PC-3 (cell line): ENCODE measurements around the gene SDK2. TPM values are rescaled to one million over a fixed set of nuclear protein-coding genes. Genes with fewer than 3 reads are reported as not detected.

Source experiments
- ATAC-seq: fragments of 200-7000 bp; cut with Tn5 transposase; 2 replicates; pipeline ENCODE4 v1.9.1; 2020; ENCODE audit warnings: mild to moderate bottlenecking, moderate library complexity
- BruUV-seq: library from RNA; stranded (reverse); fragments of 400-500 nt; replicated peaks from 2 replicates; lab custom pipeline; 2021; lab: Mats Ljungman, UMichigan
- CTCF ChIA-PET: fragments of 300-600 bp; sonication (Branson Sonifier 250); formaldehyde crosslinking; loops from one replicate; lab custom pipeline; 2022; ENCODE audit warnings: antibody characterized with exemption; lab: Charles Lee
- POLR2A ChIA-PET: fragments of 300-600 bp; sonication (Branson Sonifier 250); formaldehyde crosslinking; loops from one replicate; lab custom pipeline; 2022; ENCODE audit warnings: antibody characterized with exemption; ENCODE audit not compliant: unreplicated experiment; lab: Charles Lee
- DNase-seq: peaks from one replicate; pipeline ENCODE4 v3.0.0-alpha.2; 2015
- H2AFZ ChIP-seq: fragments of 300-600 bp; sonication (generic); 2 replicates; pipeline ENCODE4 v1.6.0; 2016; ENCODE audit warnings: antibody characterized with exemption, low read length
- H3F3A ChIP-seq: fragments of 300-600 bp; sonication (generic); one replicate; pipeline ENCODE4 v1.6.0; 2017; ENCODE audit warnings: antibody characterized with exemption, low read length, control low read depth, mild to moderate bottlenecking; ENCODE audit not compliant: unreplicated experiment
- H3K27ac ChIP-seq: fragments of 300-600 bp; sonication (generic); 2 replicates; pipeline ENCODE4 v1.5.1; 2016; ENCODE audit warnings: mild to moderate bottlenecking, low read length
- H3K27me3 ChIP-seq: fragments of 300-600 bp; sonication (generic); 2 replicates; pipeline ENCODE4 v1.6.1; 2016; ENCODE audit warnings: low read length, mixed read lengths
- H3K36me3 ChIP-seq: fragments of 300-600 bp; sonication (generic); 2 replicates; pipeline ENCODE4 v1.6.1; 2016; ENCODE audit warnings: low read depth, mixed run types, low read length, mixed read lengths
- H3K4me1 ChIP-seq: fragments of 300-600 bp; sonication (generic); 2 replicates; pipeline ENCODE4 v1.5.1; 2016; ENCODE audit warnings: low read length; ENCODE audit not compliant: insufficient read depth
- H3K4me2 ChIP-seq: fragments of 300-600 bp; sonication (generic); 2 replicates; pipeline ENCODE4 v1.6.0; 2016; ENCODE audit warnings: low read length
- H3K4me3 ChIP-seq: fragments of 300-600 bp; sonication (generic); 2 replicates; pipeline ENCODE4 v1.5.1; 2016; ENCODE audit warnings: mild to moderate bottlenecking, low read length, mixed read lengths
- H3K79me2 ChIP-seq: fragments of 300-600 bp; sonication (generic); 2 replicates; pipeline ENCODE4 v1.6.1; 2017; ENCODE audit warnings: low read length, mixed read lengths
- H3K9ac ChIP-seq: fragments of 300-600 bp; sonication (generic); 2 replicates; pipeline ENCODE4 v1.6.0; 2016; ENCODE audit warnings: mild to moderate bottlenecking, low read length
- H3K9me2 ChIP-seq: fragments of 300-600 bp; sonication (generic); replicated peaks from 2 replicates; pipeline ENCODE4 v1.6.1; 2016; ENCODE audit warnings: mixed run types, low read length, mixed read lengths
- H3K9me3 ChIP-seq: fragments of 300-600 bp; sonication (generic); 2 replicates; pipeline ENCODE4 v1.6.1; 2016; ENCODE audit warnings: low read length, mixed read lengths
- H4K20me1 ChIP-seq: fragments of 300-600 bp; sonication (generic); 2 replicates; pipeline ENCODE4 v1.6.1; 2016; ENCODE audit warnings: low read length, mixed read lengths
- CTCF ChIP-seq: fragments of 300-600 bp; sonication (generic); conservative IDR thresholded peaks from 2 replicates; pipeline ENCODE4 v1.5.1; 2017; ENCODE audit warnings: antibody characterized with exemption, low read depth, mild to moderate bottlenecking, low read length
- EZH2 ChIP-seq: fragments of 300-600 bp; sonication (generic); IDR thresholded peaks from one replicate; pipeline ENCODE4 v1.6.1; 2017; ENCODE audit warnings: antibody characterized with exemption, mild to moderate bottlenecking, low read length; ENCODE audit not compliant: unreplicated experiment
- EZH2phosphoT487 ChIP-seq: fragments of 300-600 bp; sonication (generic); IDR thresholded peaks from 2 replicates; pipeline ENCODE4 v1.6.1; 2018; ENCODE audit warnings: mild to moderate bottlenecking, antibody characterized with exemption, low read length, borderline replicate concordance
- intact Hi-C: fragments of 100-400 bp; cut with micrococcal nuclease; formaldehyde crosslinking; loops from 2 replicates; pipeline ENCODE4 v1.9.0; 2023
- total RNA-seq: library from RNA; depleted of rRNA; stranded (reverse); fragments of >200 nt; gene quantifications from 2 replicates; pipeline ENCODE4 v1.2.3, GENCODE V29; 2014

Gene SDK2
- total RNA-seq, 1 experiment from 2014 or later = 0.07 TPM

- ATAC-seq (no peak), DNase-seq (no peak)
- intact Hi-C loops = no loop called here
- ChIA-PET CTCF (interaction anchor here (0.5 kb wide), 1 partner anchor 163 kb away, joined by 4 read pairs; no protein-coding TSS in a partner anchor), POLR2A (no interaction called here)
- Histone ChIP-seq H3K4me3 (no peak overlapping the region), H3K27me3 (no peaks in the 10 kb centered on the region), H3F3A (no peaks in the 10 kb centered on the region), H3K9ac (no peak overlapping the region), H3K9me2 (no peaks in the 10 kb centered on the region), H3K27ac (no peak overlapping the region), H3K36me3 (no peaks in the 10 kb centered on the region), H3K79me2 (no peaks in the 10 kb centered on the region), H3K9me3 (no peaks in the 10 kb centered on the region), H4K20me1 (no peaks in the 10 kb centered on the region), H3K4me2 (no peak overlapping the region), H3K4me1 (0 out of 2 replicates have a peak, but pooled peaks cover under 1% of the 10 kb centered on the region), H2AFZ (no peak overlapping the region)
- TF ChIP-seq CTCF = no peak
- TF ChIP-seq EZH2 = no peak
- TF ChIP-seq EZH2phosphoT487 = no peak
- BruUV-seq = no TSS peak
These were observed 289.6 kb downstream of the SDK2 start for GRCh38 chr17:73354423-73355284.

GRCh38 chr17:73352261-73352660 lies 292.0 kb downstream of the SDK2 start:
- ChIA-PET CTCF (no interaction called here), POLR2A (no interaction called here)
- Histone ChIP-seq H3K4me2 (no peak overlapping the region), H3K27me3 (no peaks in the 10 kb centered on the region), H2AFZ (no peak overlapping the region), H3K4me1 (no peaks in the 10 kb centered on the region), H3K9ac (no peak overlapping the region), H3K27ac (no peak overlapping the region), H3K36me3 (no peaks in the 10 kb centered on the region), H3F3A (no peaks in the 10 kb centered on the region), H3K79me2 (no peaks in the 10 kb centered on the region), H3K9me2 (no peaks in the 10 kb centered on the region), H4K20me1 (no peaks in the 10 kb centered on the region), H3K9me3 (no peaks in the 10 kb centered on the region), H3K4me3 (no peak overlapping the region)
- no peak for DNase-seq
- TF ChIP-seq EZH2 (no peak), CTCF (no peak), EZH2phosphoT487 (no peak)
- ATAC-seq = no peak
- intact Hi-C loops = no loop called here
- BruUV-seq = no TSS peak

- H3K4me3 ChIP-seq = no peak overlapping the region
- no peak overlapping the region for H3K27ac ChIP-seq
- no TSS peak for BruUV-seq
- no peaks in the 10 kb centered on the region for H3K9me2 ChIP-seq
- H3F3A ChIP-seq = no peaks in the 10 kb centered on the region
- no peaks in the 10 kb centered on the region for H3K9me3 ChIP-seq
- H2AFZ ChIP-seq = no peak overlapping the region
- H4K20me1 ChIP-seq = no peaks in the 10 kb centered on the region
- H3K79me2 ChIP-seq = no peaks in the 10 kb centered on the region
- intact Hi-C loops = no loop called here
- DNase-seq (no peak), ATAC-seq (no peak)
- H3K27me3 ChIP-seq = no peaks in the 10 kb centered on the region
- ChIA-PET CTCF (no interaction called here), POLR2A (no interaction called here)
- no peaks in the 10 kb centered on the region for H3K4me1 ChIP-seq
- TF ChIP-seq CTCF (no peak), EZH2 (no peak), EZH2phosphoT487 (no peak)
- H3K9ac ChIP-seq = no peak overlapping the region
- no peak overlapping the region for H3K4me2 ChIP-seq
- no peaks in the 10 kb centered on the region for H3K36me3 ChIP-seq
These were observed 292.5 kb downstream of the SDK2 start for GRCh38 chr17:73351764-73352163.
